SK-N-SH treated with all-trans-retinoic acid at 6 μM for 48 hours (cell line): Measurements from ENCODE around the gene ALB.

Experiments used
- ARNTL ChIP-seq: fragments of 450-650 bp; formaldehyde crosslinking; IDR thresholded peaks from 2 replicates; pipeline ENCODE4 v1.5.0; 2020; ENCODE audit warnings: low read depth, mild to moderate bottlenecking, moderate library complexity, borderline replicate concordance
- CSDC2 ChIP-seq: fragments of 250-450 bp; sonication (Bioruptor Pico); IDR thresholded peaks from 2 replicates; pipeline ENCODE4 v1.5.0; 2020; ENCODE audit warnings: mild to moderate bottlenecking, moderate library complexity
- TOX ChIP-seq: fragments of 250-450 bp; sonication (Bioruptor Pico); IDR thresholded peaks from 2 replicates; pipeline ENCODE4 v1.8.0; 2021; ENCODE audit warnings: mild to moderate bottlenecking, moderate library complexity, borderline replicate concordance
- TF ChIP-seq, protein P1 (sequence below): fragments of 250-450 bp; sonication (Bioruptor Pico); IDR thresholded peaks from 2 replicates; pipeline ENCODE4 v1.5.1; 2020; ENCODE audit warnings: low read depth, mild to moderate bottlenecking, moderate library complexity

DNA sequence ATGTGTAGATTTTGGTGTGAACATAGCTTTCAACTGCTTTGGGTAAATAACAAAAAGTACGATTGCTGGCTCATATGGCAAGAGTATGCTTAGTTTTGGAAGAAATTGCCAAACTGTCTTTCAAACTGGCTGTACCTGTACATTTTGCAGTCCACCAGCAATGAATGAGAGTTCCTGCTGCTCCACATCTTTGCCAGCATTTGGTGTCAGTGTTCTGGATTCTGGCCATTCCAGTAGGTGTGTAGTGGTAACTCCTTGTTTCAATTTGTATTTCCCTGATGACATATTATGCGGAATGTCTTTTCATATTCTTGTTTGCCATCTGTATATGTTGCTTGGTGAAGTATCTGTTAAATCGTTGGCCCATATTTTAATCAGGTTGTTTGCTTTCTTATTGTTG, 20.6 kb upstream of the ALB start:
- TF ChIP-seq ARNTL (CRISPR knock-in tag) (no peak), CSDC2 (CRISPR knock-in tag) (no peak), TOX (CRISPR knock-in tag) (no peak)
- TF ChIP-seq, protein P1, sequence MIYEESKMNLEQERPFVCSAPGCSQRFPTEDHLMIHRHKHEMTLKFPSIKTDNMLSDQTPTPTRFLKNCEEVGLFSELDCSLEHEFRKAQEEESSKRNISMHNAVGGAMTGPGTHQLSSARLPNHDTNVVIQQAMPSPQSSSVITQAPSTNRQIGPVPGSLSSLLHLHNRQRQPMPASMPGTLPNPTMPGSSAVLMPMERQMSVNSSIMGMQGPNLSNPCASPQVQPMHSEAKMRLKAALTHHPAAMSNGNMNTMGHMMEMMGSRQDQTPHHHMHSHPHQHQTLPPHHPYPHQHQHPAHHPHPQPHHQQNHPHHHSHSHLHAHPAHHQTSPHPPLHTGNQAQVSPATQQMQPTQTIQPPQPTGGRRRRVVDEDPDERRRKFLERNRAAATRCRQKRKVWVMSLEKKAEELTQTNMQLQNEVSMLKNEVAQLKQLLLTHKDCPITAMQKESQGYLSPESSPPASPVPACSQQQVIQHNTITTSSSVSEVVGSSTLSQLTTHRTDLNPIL (CRISPR knock-in tag): no peak
